Mesodermal cell (in vitro differentiated cells): ENCODE results near the gene RWDD1.
A peak's percentile ranks its signal among the peaks of the same experiment; 100 is the strongest.

Experiments used
- H3K27ac ChIP-seq: 2 replicates; pipeline ENCODE4 v1.7.0; 2013; ENCODE audit warnings: mild to moderate bottlenecking, low read depth, low read length, moderate library complexity; ENCODE audit not compliant: severe bottlenecking
- H3K36me3 ChIP-seq: 2 replicates; pipeline ENCODE4 v1.7.1; 2013; ENCODE audit warnings: mild to moderate bottlenecking, low read length, moderate library complexity; ENCODE audit not compliant: control insufficient read depth, insufficient read depth
- H3K4me1 ChIP-seq: one replicate; pipeline ENCODE4 v1.7.1; 2013; ENCODE audit warnings: mild to moderate bottlenecking, low read length; ENCODE audit not compliant: insufficient read depth, control insufficient read depth, poor library complexity, severe bottlenecking
- H3K4me3 ChIP-seq: 2 replicates; pipeline ENCODE4 v1.7.0; 2013; ENCODE audit warnings: low read length, control low read depth, mild to moderate bottlenecking; ENCODE audit not compliant: insufficient read depth, poor library complexity, severe bottlenecking; ENCODE audit errors: extremely low read depth
- H3K9me3 ChIP-seq: 2 replicates; pipeline ENCODE4 v1.7.1; 2013; ENCODE audit warnings: mild to moderate bottlenecking, low read length, moderate library complexity; ENCODE audit not compliant: control insufficient read depth
- WGBS, 2 experiments: methylation state at CpG; one replicate each; pipeline ENCODE4 v1.1.5; 2013; ENCODE audit warnings: missing lambda C conversion rate in 2 of 2; ENCODE audit not compliant: insufficient coverage in 2 of 2; 5-methylcytosine and 5-hydroxymethylcytosine counted together

The RWDD1 gene

GRCh38 chr6:116605935-116606334 lies 34.6 kb downstream of the RWDD1 start:
- WGBS, 2 experiments, result 90 to 96% methylated on average over 3 to 4 of the region's 4 CpGs
- Histone ChIP-seq H3K4me1 (no peaks in the 10 kb centered on the region), H3K27ac (no peak overlapping the region), H3K4me3 (no peak overlapping the region), H3K36me3 (no peaks in the 10 kb centered on the region), H3K9me3 (no peaks in the 10 kb centered on the region)

- no peak overlapping the region for H3K4me3 ChIP-seq
- 48 to 69% methylated on average over 2 of the region's 4 CpGs for WGBS, 2 experiments
Observed at GRCh38 chr6:116611056-116611455, 39.8 kb downstream of the RWDD1 start.

GRCh38 chr6:116615937-116616736 lies 44.8 kb downstream of the RWDD1 start, which contains the start of gene RSPH4A:
RSPH4A (plus strand) TSS chr6:116616479; CDS start chr6:116616624, 145 bp downstream.
- peak within 1 kb of the TSS; percentile 65 for H3K27ac ChIP-seq
- H3K4me1 ChIP-seq, result no peaks in the 10 kb centered on the region
- peak within 1 kb of the TSS; percentile 41 for H3K4me3 ChIP-seq
- H3K36me3 ChIP-seq, result no peaks in the 10 kb centered on the region
- no peaks in the 10 kb centered on the region for H3K9me3 ChIP-seq
- WGBS, 2 experiments, result 0% methylated on average over 20 to 23 of the region's 29 CpGs

More at GRCh38 chr6:116611056-116611455, 39.8 kb downstream of the RWDD1 start:
- Histone ChIP-seq H3K27ac (no peak overlapping the region), H3K4me1 (no peaks in the 10 kb centered on the region), H3K9me3 (no peaks in the 10 kb centered on the region), H3K36me3 (no peaks in the 10 kb centered on the region)

GRCh38 chr6:116616737-116617053 lies 45.4 kb downstream of the RWDD1 start:
- Histone ChIP-seq H3K9me3 (no peaks in the 10 kb centered on the region), H3K27ac (no peak overlapping the region), H3K4me1 (no peaks in the 10 kb centered on the region), H3K4me3 (peak overlapping the region; percentile 41), H3K36me3 (no peaks in the 10 kb centered on the region)
- WGBS, 2 experiments, result 0 to 2% methylated on average over 15 to 16 of the region's 16 CpGs

- no peak overlapping the region for H3K27ac ChIP-seq
- H3K4me1 ChIP-seq, result no peaks in the 10 kb centered on the region
- no peaks in the 10 kb centered on the region for H3K9me3 ChIP-seq
- H3K36me3 ChIP-seq, result no peaks in the 10 kb centered on the region
- no peak overlapping the region for H3K4me3 ChIP-seq
- WGBS, 2 experiments, result 80% methylated on average over 1 of the region's 3 CpGs; no CpG with 5 or more reads in 1 of the 2 experiments
Observed at GRCh38 chr6:116624036-116624805, 52.9 kb downstream of the RWDD1 start.

GRCh38 chr6:116625872-116626271 lies 54.6 kb downstream of the RWDD1 start:
- no peak overlapping the region for H3K4me3 ChIP-seq
- no peak overlapping the region for H3K27ac ChIP-seq
- WGBS, 2 experiments, result 100% methylated on average over 1 of the region's 3 CpGs
- H3K4me1 ChIP-seq, result no peaks in the 10 kb centered on the region
- no peaks in the 10 kb centered on the region for H3K36me3 ChIP-seq
- H3K9me3 ChIP-seq, result no peaks in the 10 kb centered on the region

GRCh38 chr6:116629563-116629981 lies 58.3 kb downstream of the RWDD1 start:
- 94 to 100% methylated on average over 1 to 2 of the region's 5 CpGs for WGBS, 2 experiments

GRCh38 chr6:116631379-116631990 lies 60.2 kb downstream of the RWDD1 start:
- H3K4me3 ChIP-seq, result no peak overlapping the region

More at GRCh38 chr6:116629563-116629981, 58.3 kb downstream of the RWDD1 start:
- H3K9me3 ChIP-seq, result no peaks in the 10 kb centered on the region
- no peak overlapping the region for H3K4me3 ChIP-seq
- H3K4me1 ChIP-seq, result no peaks in the 10 kb centered on the region
- no peak overlapping the region for H3K27ac ChIP-seq
- H3K36me3 ChIP-seq, result peaks cover 20% of the 10 kb centered on the region

GRCh38 chr6:116633685-116634084 lies 62.4 kb downstream of the RWDD1 start:
- WGBS, 2 experiments, result 83 to 100% methylated on average over 1 of the region's 2 CpGs
- H3K4me1 ChIP-seq, result no peaks in the 10 kb centered on the region
- no peaks in the 10 kb centered on the region for H3K9me3 ChIP-seq
- no peak overlapping the region for H3K27ac ChIP-seq
- no peak overlapping the region for H3K4me3 ChIP-seq
- H3K36me3 ChIP-seq, result peaks cover 31% of the 10 kb centered on the region

More at GRCh38 chr6:116631379-116631990, 60.2 kb downstream of the RWDD1 start:
- H3K36me3 ChIP-seq, result peaks cover 24% of the 10 kb centered on the region
- no peaks in the 10 kb centered on the region for H3K4me1 ChIP-seq
- H3K9me3 ChIP-seq, result no peaks in the 10 kb centered on the region
- no peak overlapping the region for H3K27ac ChIP-seq
- 92 to 95% methylated on average over 5 of the region's 5 CpGs for WGBS, 2 experiments
